NCI-H1092 (cell line): ENCODE results near the gene SLC41A3.
"Not testable (repeated sequence)": the region's sequence is repeated elsewhere in the genome, so short reads cannot be mapped to it uniquely, and the experiment has no call there.

ENCODE experiments used
- DNase-seq: peaks from one replicate; lab custom pipeline; 2025; lab: John Stamatoyannopoulos, UW

SLC41A3 gene

DNA sequence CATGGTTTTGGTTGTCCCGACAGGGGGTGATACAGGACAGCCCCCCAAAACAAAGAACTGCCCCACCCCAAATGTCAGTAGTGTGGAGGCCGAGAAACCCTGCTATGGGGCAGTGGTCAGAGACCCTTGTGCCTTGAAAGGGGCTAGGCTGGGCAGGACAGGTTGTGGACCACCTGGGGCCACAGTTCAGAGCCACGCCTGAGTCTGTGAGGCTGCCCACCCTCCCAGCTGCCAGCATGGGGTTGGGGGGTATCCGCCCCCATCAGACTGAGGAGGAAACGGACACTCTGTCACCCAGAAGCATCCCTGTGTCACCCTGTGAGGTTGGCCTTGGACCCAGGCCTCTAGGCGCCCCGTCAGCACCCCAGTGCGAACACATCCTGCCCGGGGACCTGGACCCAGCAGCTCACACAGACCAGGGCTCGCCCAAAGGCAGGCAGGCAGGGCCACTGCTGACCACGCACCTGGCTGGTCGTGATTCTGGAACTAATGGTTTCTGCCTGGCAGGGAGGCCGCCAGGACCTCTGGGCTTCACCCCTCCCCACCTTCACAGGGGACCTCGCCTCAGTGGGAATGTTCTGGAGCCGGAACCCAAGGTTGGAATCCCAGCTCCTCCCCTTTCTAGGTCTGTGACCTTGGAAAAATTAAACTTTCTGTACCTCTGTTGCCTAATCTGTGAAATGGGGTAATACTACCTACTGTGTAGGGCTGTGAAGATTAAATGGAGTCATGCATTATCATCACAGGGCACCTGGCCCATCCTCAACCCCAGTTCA, 1.4 kb downstream of the SLC41A3 start:
- no peak for DNase-seq

GRCh38 chr3:126081618-126082361, 2.1 kb downstream of the SLC41A3 start:
- DNase-seq: no peak

DNA sequence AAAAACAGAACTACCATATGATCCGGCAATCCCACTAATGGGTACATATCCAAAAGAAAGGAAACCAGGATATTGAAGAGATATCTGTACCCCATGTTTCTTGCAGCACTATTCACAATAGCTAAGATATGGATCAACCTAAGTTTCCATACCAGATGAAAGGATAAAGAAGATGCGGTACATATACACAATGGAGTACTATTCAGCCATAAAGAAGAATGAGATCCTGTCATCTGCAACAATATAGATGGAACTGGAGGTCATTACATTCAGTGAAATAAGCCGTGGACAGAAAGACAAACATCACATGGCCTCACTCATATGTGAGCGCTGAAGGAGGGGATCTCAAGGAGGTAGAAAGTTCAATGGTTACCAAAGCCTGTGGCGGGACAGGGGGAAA, 3.0 kb downstream of the SLC41A3 start:
- DNase-seq: no peak

DNA sequence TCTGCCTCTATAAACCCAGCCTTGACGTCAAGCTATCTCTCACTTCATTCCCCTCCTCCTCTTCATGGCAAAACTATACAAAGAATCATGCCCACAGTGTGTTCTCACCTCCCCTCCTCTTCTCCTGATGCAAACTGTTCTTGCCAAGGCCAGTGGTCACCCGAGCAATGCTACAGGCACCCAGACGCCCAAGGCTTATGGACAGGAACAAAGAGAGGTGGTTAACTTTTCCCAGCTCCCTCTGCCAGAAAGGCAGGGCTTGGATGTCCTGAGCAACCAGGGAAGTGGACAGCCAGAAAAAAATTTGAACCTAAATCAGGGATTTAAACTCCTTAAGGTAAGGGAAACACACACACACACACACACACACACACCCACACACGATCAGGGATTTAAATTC, 5.1 kb downstream of the SLC41A3 start:
- no peak for DNase-seq

GRCh38 chr3:126077754-126078153, 6.2 kb downstream of the SLC41A3 start:
- no peak for DNase-seq

DNA sequence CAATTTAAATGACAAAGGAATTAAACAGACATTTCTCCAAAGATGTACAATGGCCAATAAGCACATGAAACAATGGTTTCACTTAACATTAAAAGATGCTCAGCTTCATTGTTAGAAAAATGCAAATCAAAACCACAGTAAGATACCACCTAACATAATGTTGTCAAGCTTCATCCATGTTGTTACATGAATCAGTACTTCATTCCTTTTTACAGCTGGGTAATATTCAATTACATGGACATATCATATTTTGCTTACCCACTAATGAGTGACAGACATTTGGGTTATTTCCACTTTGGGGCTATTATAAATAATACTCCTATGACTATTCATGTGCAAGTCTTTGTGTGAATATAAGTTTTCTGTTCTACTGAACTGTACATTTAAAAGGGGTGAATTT, 7.8 kb downstream of the SLC41A3 start:
- no peak for DNase-seq

- DNase-seq: no peak
These were observed 13.8 kb downstream of the SLC41A3 start for GRCh38 chr3:126070146-126070545.

DNA sequence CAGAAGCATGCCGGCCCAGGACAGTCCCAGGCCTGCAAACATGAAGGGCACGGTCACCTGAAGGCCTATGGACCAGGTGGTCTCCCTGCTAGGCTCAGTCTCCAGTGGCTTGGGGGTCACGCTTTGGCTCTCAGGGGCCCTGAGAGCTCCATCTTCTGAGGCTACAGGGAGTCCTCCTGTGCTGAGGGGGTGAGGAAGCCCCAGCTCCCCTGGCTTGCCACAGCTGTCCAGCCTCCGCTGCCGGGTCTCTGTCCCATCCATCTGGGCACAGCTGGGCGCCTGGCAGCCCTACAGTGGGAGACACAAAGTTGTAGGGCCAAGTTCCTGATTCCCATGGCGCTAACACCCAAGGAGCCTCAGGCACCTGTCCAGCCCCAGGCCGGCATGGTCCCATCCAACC, 16.0 kb downstream of the SLC41A3 start:
- no peak for DNase-seq

DNA sequence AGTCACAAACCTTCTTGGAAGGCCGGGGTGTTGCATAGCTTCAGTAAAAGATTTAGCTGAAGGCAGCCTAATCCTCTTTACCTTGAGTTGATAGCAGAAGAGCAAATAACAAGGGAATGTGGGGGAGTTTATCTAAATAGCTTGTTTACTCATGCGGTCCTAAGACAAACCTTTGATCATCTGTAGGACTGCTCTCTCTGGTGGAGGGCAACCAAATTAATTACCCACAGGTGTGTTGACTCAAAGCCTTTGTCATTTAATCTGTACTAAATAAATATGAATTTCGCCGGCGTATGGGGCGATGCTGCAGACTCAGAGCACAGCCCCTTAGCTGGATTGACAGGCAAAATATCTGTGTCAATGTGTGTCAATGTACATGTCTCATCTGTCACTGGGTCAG, 17.2 kb downstream of the SLC41A3 start:
- not testable (repeated sequence) for DNase-seq

DNA sequence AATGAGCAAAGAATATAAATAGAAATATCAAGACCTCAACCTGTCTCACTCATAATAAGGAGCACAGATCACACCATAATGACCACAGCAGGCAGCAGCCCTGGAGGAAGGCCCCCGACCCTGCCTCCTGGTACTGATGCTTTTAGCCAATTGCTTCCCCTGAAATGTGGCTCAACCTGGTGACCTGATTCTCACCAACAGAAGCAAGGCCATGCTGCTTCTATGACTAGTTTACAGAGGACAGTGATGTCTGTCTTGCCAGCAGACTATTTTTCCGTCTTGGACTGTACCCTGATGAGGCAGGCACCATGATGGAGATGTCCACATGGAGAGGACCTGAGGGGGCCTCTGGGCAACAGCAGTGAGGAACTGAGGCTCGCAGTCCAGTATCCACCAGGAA, 18.0 kb downstream of the SLC41A3 start:
- DNase-seq: no peak

DNA sequence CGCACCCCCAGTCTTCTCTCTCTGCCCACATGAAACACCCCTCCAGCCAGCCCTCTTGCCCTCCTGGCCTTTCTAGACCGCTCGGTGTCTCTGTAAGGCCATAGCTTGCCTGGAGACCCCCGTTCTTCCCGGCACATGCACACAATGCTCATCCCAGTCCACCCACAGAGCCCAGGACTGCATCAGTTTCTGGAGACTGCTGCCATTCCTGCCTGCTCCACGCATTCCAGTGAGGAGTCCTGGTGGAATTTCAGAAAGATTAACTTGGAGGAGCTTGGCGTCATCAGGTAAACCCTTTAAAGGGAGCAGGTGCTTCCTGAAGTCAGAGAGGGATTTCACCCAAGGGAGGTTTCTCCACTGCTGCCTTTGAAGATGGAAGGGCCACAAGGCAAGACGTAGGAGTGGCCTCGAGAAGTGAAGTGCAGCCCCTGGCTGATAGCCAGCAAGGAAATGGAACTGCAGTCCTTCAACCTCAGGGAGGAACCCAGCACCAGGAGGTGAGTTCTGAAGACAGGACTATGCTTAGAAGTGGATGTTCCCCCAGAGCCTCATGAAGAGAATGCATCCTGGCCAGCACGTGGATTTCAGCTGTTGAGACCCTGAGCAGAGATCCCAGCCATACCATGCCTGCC, 19.2 kb downstream of the SLC41A3 start:
- no peak for DNase-seq

- no peak for DNase-seq
These were observed 20.5 kb downstream of the SLC41A3 start for GRCh38 chr3:126063358-126063965.

GRCh38 chr3:126061301-126062032, 22.5 kb downstream of the SLC41A3 start:
- DNase-seq: no peak

GRCh38 chr3:126060613-126061145, 23.2 kb downstream of the SLC41A3 start:
- no peak for DNase-seq

DNA sequence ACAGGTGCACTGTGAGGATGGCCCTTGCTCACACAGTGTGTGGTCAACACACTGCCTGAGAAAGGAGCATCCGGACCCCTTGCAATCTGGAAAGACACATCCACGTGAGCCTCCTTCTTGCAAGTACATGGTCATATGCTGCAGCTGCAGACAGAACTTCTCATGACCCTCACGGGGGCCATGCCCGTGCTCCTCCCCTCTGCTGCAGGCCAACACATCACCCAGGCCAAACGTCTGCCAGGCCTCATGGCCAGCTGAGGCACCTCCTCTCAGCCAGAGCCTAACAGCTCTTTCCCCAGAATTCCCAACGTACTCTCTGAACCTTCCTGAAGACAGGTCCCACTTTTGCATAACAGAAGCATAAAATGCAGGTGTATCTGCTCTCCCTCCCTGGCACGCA, 25.3 kb downstream of the SLC41A3 start:
- no peak for DNase-seq

DNA sequence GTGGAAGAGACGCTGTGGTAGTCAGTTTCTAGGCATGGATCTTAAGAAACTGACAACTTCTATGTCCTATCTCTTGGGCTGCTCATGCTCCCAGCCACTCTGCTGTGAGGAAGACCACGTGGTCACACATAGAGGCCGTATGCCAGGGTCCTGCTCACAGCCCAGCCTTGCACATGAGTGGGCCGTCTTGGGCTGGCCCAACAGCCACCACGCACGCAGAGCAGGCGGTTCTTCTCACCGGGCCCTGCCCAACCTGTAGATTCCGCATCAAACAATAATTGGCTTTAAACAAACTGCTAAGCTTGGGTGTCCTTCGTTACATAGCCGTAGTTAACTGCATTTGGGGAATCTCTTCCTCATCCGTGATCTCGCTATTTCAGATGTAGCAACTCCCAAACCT, 26.0 kb downstream of the SLC41A3 start:
- DNase-seq: no peak

GRCh38 chr3:126057501-126057819, 26.5 kb downstream of the SLC41A3 start:
- no peak for DNase-seq

DNA sequence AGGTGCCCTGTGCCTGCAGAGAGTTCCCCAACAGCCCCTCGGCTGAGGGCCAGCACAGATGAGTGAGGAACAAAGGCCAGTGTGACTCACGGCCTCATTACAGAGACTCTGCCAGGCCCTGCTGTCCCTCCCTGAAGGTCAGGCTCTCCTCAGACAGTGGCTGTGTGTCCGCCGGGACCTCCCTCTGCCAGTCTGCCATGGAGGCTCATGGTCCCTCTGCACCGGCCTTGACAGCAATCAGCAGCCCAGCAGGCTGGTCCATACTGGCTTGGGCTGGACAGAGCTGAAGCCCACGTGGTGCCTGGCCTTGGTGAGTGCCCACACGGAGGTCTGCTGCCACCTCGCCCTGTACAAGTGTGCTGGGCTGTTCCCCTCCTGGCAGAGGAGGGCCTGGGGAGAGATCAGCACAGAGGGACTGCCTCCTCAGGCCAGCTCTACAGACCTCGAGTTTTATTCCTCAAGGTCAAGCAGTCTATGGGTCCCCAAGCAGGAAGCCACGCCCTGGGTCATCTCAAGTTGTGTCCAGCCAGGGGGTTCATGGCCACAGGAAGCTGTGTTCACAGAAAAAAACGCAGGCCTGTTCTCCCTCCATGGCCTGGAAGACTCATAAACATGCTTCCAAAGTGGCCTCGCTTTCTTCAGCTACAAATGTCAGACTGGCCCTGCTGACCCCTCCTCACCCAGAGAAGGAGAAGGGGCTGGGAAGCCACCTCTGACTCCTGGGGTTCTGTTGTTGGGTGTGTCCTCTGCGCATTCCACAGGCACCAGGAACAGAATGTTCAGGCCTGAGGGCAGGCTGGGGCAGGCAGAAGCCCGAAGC, 27.0 kb downstream of the SLC41A3 start:
- DNase-seq: no peak

GRCh38 chr3:126056088-126056487, 27.8 kb downstream of the SLC41A3 start:
- no peak for DNase-seq

GRCh38 chr3:126054870-126055269, 29.1 kb downstream of the SLC41A3 start:
- no peak for DNase-seq

- no peak for DNase-seq
These were observed 29.9 kb downstream of the SLC41A3 start for GRCh38 chr3:126053949-126054569.
